Esophagus (tissue), 2 donors: ENCODE measurements around the gene SSR1. TPM values are rescaled to one million over a fixed set of nuclear protein-coding genes. Genes with fewer than 3 reads are reported as not detected.

Experiments
- H3K27ac ChIP-seq, 2 donors: one replicate each; pipeline ENCODE4 v1.5.1; 2013; ENCODE audit warnings: low read depth in 2 of 2, mild to moderate bottlenecking in 2 of 2, inconsistent platforms in 1 of 2, low read length in 1 of 2, moderate library complexity in 1 of 2
- H3K27me3 ChIP-seq, 2 donors: one replicate each; pipeline ENCODE4 v1.6.1; 2013; ENCODE audit warnings: low read length in 2 of 2, control low read depth in 1 of 2, mild to moderate bottlenecking in 1 of 2; ENCODE audit not compliant: insufficient read depth in 2 of 2, control insufficient read depth in 1 of 2
- H3K36me3 ChIP-seq, 2 donors: one replicate each; pipeline ENCODE4 v1.6.1; 2013; ENCODE audit warnings: low read length in 1 of 2; ENCODE audit not compliant: control insufficient read depth in 2 of 2, insufficient read depth in 2 of 2
- H3K4me1 ChIP-seq, 2 donors: one replicate each; pipeline ENCODE4 v1.6.1; 2013; ENCODE audit warnings: low read length in 1 of 2; ENCODE audit not compliant: control insufficient read depth in 2 of 2, insufficient read depth in 2 of 2
- H3K4me3 ChIP-seq, 2 donors: one replicate each; pipeline ENCODE4 v1.5.1; 2013; ENCODE audit warnings: low read length in 2 of 2, mild to moderate bottlenecking in 2 of 2, low read depth in 1 of 2, moderate library complexity in 1 of 2
- H3K9me3 ChIP-seq, 2 donors: one replicate each; pipeline ENCODE4 v1.6.1; 2013; ENCODE audit warnings: mild to moderate bottlenecking in 2 of 2, low read depth in 1 of 2, low read length in 1 of 2, moderate library complexity in 1 of 2; ENCODE audit not compliant: control insufficient read depth in 2 of 2, insufficient read depth in 1 of 2
- WGBS, 2 donors: extraction: QIAGEN DNeasy Blood & Tissue Kit; methylation state at CpG; one replicate each; pipeline ENCODE4 v1.1.7; 2013; 5-methylcytosine and 5-hydroxymethylcytosine counted together
- polyA plus RNA-seq, 2 donors: library from polyadenylated mRNA; stranded (reverse); fragments of 200-250 nt; gene quantifications; one replicate each; pipeline ENCODE4 v1.2.3, GENCODE V29; 2013
- donor health status: healthy with polysubstance abuse.
- donor health status: Bipolar disorder and iron deficiency.

SSR1 gene
- polyA plus RNA-seq, 2 donors: 14.4 to 47.4 TPM

- Histone ChIP-seq H3K27ac (no peak overlapping the region), H3K4me1 (peaks cover 5 to 17% of the 10 kb centered on the region in 2 donors), H3K27me3 (no peaks in the 10 kb centered on the region), H3K36me3 (no peaks in the 10 kb centered on the region), H3K9me3 (peaks cover 0 to 3% of the 10 kb centered on the region in 2 donors), H3K4me3 (no peak overlapping the region)
- WGBS, 2 donors: 83 to 86% methylated on average over 16 of the region's 16 CpGs
Measured at GRCh38 chr6:7262746-7263518, 50.1 kb downstream of the SSR1 start.

- H3K4me1 ChIP-seq: peaks cover 2 to 14% of the 10 kb centered on the region in 2 donors
- peaks cover 0 to 3% of the 10 kb centered on the region in 2 donors for H3K9me3 ChIP-seq
- H3K4me3 ChIP-seq: peak overlapping the region; percentile 64 to 70
- peak overlapping the region; percentile 87 to 92 for H3K27ac ChIP-seq
- WGBS, 2 donors: 46 to 51% methylated on average over 13 of the region's 13 CpGs
- H3K27me3 ChIP-seq: no peaks in the 10 kb centered on the region
- no peaks in the 10 kb centered on the region for H3K36me3 ChIP-seq
Measured at GRCh38 chr6:7261852-7262461, 51.0 kb downstream of the SSR1 start.

GRCh38 chr6:7261032-7261841, 51.8 kb downstream of the SSR1 start:
- H3K36me3 ChIP-seq: no peaks in the 10 kb centered on the region
- H3K9me3 ChIP-seq: peaks cover 0 to 2% of the 10 kb centered on the region in 2 donors
- H3K27ac ChIP-seq: peak overlapping the region; percentile 87 to 92
- no peaks in the 10 kb centered on the region for H3K27me3 ChIP-seq
- peak overlapping the region; percentile 64 to 70 for H3K4me3 ChIP-seq
- H3K4me1 ChIP-seq: peaks cover 1 to 13% of the 10 kb centered on the region in 2 donors
- 3% methylated on average over 43 of the region's 43 CpGs for WGBS, 2 donors

GRCh38 chr6:7260291-7261031, 52.5 kb downstream of the SSR1 start:
- H3K27me3 ChIP-seq: no peaks in the 10 kb centered on the region
- H3K4me1 ChIP-seq: peaks cover 0 to 13% of the 10 kb centered on the region in 2 donors
- H3K9me3 ChIP-seq: no peaks in the 10 kb centered on the region
- H3K4me3 ChIP-seq: peak overlapping the region; percentile 64 to 70
- peak overlapping the region; percentile 87 to 92 for H3K27ac ChIP-seq
- no peaks in the 10 kb centered on the region for H3K36me3 ChIP-seq
- WGBS, 2 donors: 59 to 62% methylated on average over 13 of the region's 13 CpGs

GRCh38 chr6:7258231-7258763, 54.7 kb downstream of the SSR1 start:
- Histone ChIP-seq H3K36me3 (no peaks in the 10 kb centered on the region), H3K4me3 (no peak overlapping the region), H3K9me3 (no peaks in the 10 kb centered on the region), H3K27me3 (no peaks in the 10 kb centered on the region), H3K4me1 (peaks cover 0 to 14% of the 10 kb centered on the region in 2 donors), H3K27ac (no peak overlapping the region)
- 86 to 88% methylated on average over 9 of the region's 9 CpGs for WGBS, 2 donors

GRCh38 chr6:7257521-7258230, 55.3 kb downstream of the SSR1 start:
- Histone ChIP-seq H3K36me3 (no peaks in the 10 kb centered on the region), H3K4me3 (no peak overlapping the region), H3K4me1 (peaks cover 0 to 14% of the 10 kb centered on the region in 2 donors), H3K9me3 (no peaks in the 10 kb centered on the region), H3K27me3 (no peaks in the 10 kb centered on the region), H3K27ac (no peak overlapping the region)
- WGBS, 2 donors: 95% methylated on average over 18 of the region's 18 CpGs

GRCh38 chr6:7256785-7257184, 56.2 kb downstream of the SSR1 start:
- no peak overlapping the region for H3K4me3 ChIP-seq
- H3K27ac ChIP-seq: no peak overlapping the region
- peaks cover 0 to 8% of the 10 kb centered on the region in 2 donors for H3K36me3 ChIP-seq
- 94 to 96% methylated on average over 4 of the region's 4 CpGs for WGBS, 2 donors
- H3K9me3 ChIP-seq: no peaks in the 10 kb centered on the region
- no peaks in the 10 kb centered on the region for H3K27me3 ChIP-seq
- peaks cover 0 to 11% of the 10 kb centered on the region in 2 donors for H3K4me1 ChIP-seq

GRCh38 chr6:7255918-7256317, 57.1 kb downstream of the SSR1 start:
- peaks cover 0 to 8% of the 10 kb centered on the region in 2 donors for H3K36me3 ChIP-seq
- no peak overlapping the region for H3K4me3 ChIP-seq
- no peaks in the 10 kb centered on the region for H3K9me3 ChIP-seq
- WGBS, 2 donors: 95 to 97% methylated on average over 5 of the region's 5 CpGs
- no peaks in the 10 kb centered on the region for H3K27me3 ChIP-seq
- H3K4me1 ChIP-seq: peaks cover 0 to 5% of the 10 kb centered on the region in 2 donors
- H3K27ac ChIP-seq: no peak overlapping the region
